ENCODE results near the gene LIPF. TPM values are rescaled to one million over a fixed set of nuclear protein-coding genes. Genes with fewer than 3 reads are reported as not detected.

Gene LIPF
- total RNA-seq, 1 experiment from 2014 or later, result not detected

- in situ Hi-C loops (cut with HindIII; ENCODE audit: low pct_unique_long_range_greater_than_20kb, low sequenced_read_pairs), result no loop called here
- peak; percentile 70 for DNase-seq (ENCODE audit: low read depth, low spot score)
Measured at GRCh38 chr10:88728107-88728763, 64.0 kb downstream of the LIPF start.

Other genes with a start within 250 kb of the LIPF start
- gene RNLS, start 81.1 kb upstream of the LIPF start, total RNA-seq (2014; rRNA removed; shearing (Covaris generic)), result 47.5 and 50.9 TPM in 2 replicates
- gene LIPJ, start 77.7 kb upstream of the LIPF start, total RNA-seq (2014; rRNA removed; shearing (Covaris generic)), result not detected in 2 replicates
- not detected in 2 replicates for gene LIPK, start 41.8 kb downstream of the LIPF start, total RNA-seq (2014; rRNA removed; shearing (Covaris generic))
- not detected in 2 replicates for gene LIPN, start 95.6 kb downstream of the LIPF start, total RNA-seq (2014; rRNA removed; shearing (Covaris generic))
- gene LIPM, start 138.3 kb downstream of the LIPF start, total RNA-seq (2014; rRNA removed; shearing (Covaris generic)), result not detected in 2 replicates
- gene ANKRD22, start 187.4 kb downstream of the LIPF start, total RNA-seq (2014; rRNA removed; shearing (Covaris generic)), result not detected in 2 replicates
- 8.2 and 8.4 TPM in 2 replicates for gene STAMBPL1, start 215.8 kb downstream of the LIPF start, total RNA-seq (2014; rRNA removed; shearing (Covaris generic))

Measured in SK-MEL-5 (cell line).